Liver (tissue), 9 donors: ENCODE results near the gene ZNF618. TPM values are rescaled to one million over a fixed set of nuclear protein-coding genes. Genes with fewer than 3 reads are reported as not detected.

Experiments used
- DNase-seq: peaks from one replicate; pipeline ENCODE4 v3.0.0-alpha.2; 2017; ENCODE audit warnings: low spot score
- H3K27ac ChIP-seq, 2 donors: one replicate each; pipeline ENCODE4 v1.7.0; 2013; ENCODE audit warnings: inconsistent platforms in 2 of 2, low read length in 2 of 2, control low read depth in 1 of 2, low read depth in 1 of 2, mild to moderate bottlenecking in 1 of 2
- H3K27me3 ChIP-seq, 4 donors: one replicate each; pipeline versions ENCODE4 v1.6.1 to v1.7.0; 2013; ENCODE audit warnings: low read length in 3 of 4, inconsistent platforms in 1 of 4, mild to moderate bottlenecking in 1 of 4, moderate library complexity in 1 of 4; ENCODE audit not compliant: control insufficient read depth in 4 of 4, insufficient read depth in 4 of 4
- H3K36me3 ChIP-seq, 4 donors: one replicate each; pipeline versions ENCODE4 v1.6.1 to v1.7.0; 2013; ENCODE audit warnings: low read length in 3 of 4, mild to moderate bottlenecking in 3 of 4, low read depth in 1 of 4, moderate library complexity in 1 of 4; ENCODE audit not compliant: control insufficient read depth in 4 of 4, insufficient read depth in 3 of 4
- H3K4me1 ChIP-seq, 4 donors: one replicate each; pipeline versions ENCODE4 v1.6.1 to v1.7.0; 2013; ENCODE audit warnings: low read length in 3 of 4, mild to moderate bottlenecking in 3 of 4, moderate library complexity in 1 of 4; ENCODE audit not compliant: control insufficient read depth in 4 of 4, insufficient read depth in 4 of 4
- H3K4me3 ChIP-seq, 3 donors: one replicate each; pipeline versions ENCODE4 v1.6.1 to v1.7.0; 2013; ENCODE audit warnings: low read length in 3 of 3, control low read depth in 1 of 3, low read depth in 1 of 3, mild to moderate bottlenecking in 1 of 3
- H3K9ac ChIP-seq, 2 donors: one replicate each; pipeline ENCODE4 v1.7.0; 2013; ENCODE audit warnings: low read length in 2 of 2, mild to moderate bottlenecking in 2 of 2, moderate library complexity in 2 of 2, control low read depth in 1 of 2, low read depth in 1 of 2
- H3K9me3 ChIP-seq, 4 donors: one replicate each; pipeline versions ENCODE4 v1.6.1 to v1.7.0; 2013; ENCODE audit warnings: low read length in 3 of 4; ENCODE audit not compliant: control insufficient read depth in 4 of 4
- CTCF ChIP-seq: fragments of 150-350 bp; IDR thresholded peaks from 2 replicates; pipeline ENCODE4 v1.5.1; 2017; ENCODE audit warnings: improper control_type of control experiment, low read depth, low read length; ENCODE audit not compliant: missing input control
- EGR1 ChIP-seq, 2 donors: IDR thresholded peaks; 2 replicates each; pipeline ENCODE4 v1.6.1; 2016 to 2018; ENCODE audit warnings: antibody characterized with exemption in 2 of 2, low read depth in 2 of 2
- FOXA1 ChIP-seq: IDR thresholded peaks from 2 replicates; pipeline ENCODE4 v1.6.1; 2016; ENCODE audit warnings: antibody characterized with exemption
- HNF4A ChIP-seq, 2 donors: conservative IDR thresholded peaks; 2 replicates each; pipeline ENCODE4 v1.6.1; 2016; ENCODE audit warnings: antibody characterized with exemption in 2 of 2, mild to moderate bottlenecking in 2 of 2
- JUND ChIP-seq, 2 donors: IDR thresholded peaks; 2 replicates each; pipeline ENCODE4 v1.6.1; 2016; ENCODE audit warnings: antibody characterized with exemption in 2 of 2
- NR2F2 ChIP-seq: IDR thresholded peaks from 2 replicates; pipeline ENCODE4 v1.6.1; 2016; ENCODE audit warnings: antibody characterized with exemption
- RAD21 ChIP-seq, 2 donors: IDR thresholded peaks; 2 replicates each; pipeline ENCODE4 v1.6.1; 2016; ENCODE audit warnings: antibody characterized with exemption in 2 of 2, mild to moderate bottlenecking in 2 of 2
- REST ChIP-seq: IDR thresholded peaks from 2 replicates; pipeline ENCODE4 v1.6.1; 2016; ENCODE audit warnings: antibody characterized with exemption, mild to moderate bottlenecking
- RXRA ChIP-seq, 2 donors: IDR thresholded peaks; 2 replicates each; pipeline ENCODE4 v1.6.1; 2017 to 2018; ENCODE audit warnings: antibody characterized with exemption in 2 of 2, mild to moderate bottlenecking in 1 of 2
- SP1 ChIP-seq: IDR thresholded peaks from 2 replicates; pipeline ENCODE4 v1.6.1; 2018; ENCODE audit warnings: antibody characterized with exemption, mild to moderate bottlenecking
- TAF1 ChIP-seq: conservative IDR thresholded peaks from 2 replicates; pipeline ENCODE4 v1.6.1; 2016; ENCODE audit warnings: antibody characterized with exemption, mild to moderate bottlenecking
- YY1 ChIP-seq: IDR thresholded peaks from 2 replicates; pipeline ENCODE4 v1.6.1; 2016; ENCODE audit warnings: antibody characterized with exemption, mild to moderate bottlenecking
- ZBTB33 ChIP-seq: IDR thresholded peaks from 2 replicates; pipeline ENCODE4 v1.6.1; 2016; ENCODE audit warnings: antibody characterized with exemption
- WGBS: extraction: QIAGEN DNeasy Blood & Tissue Kit; methylation state at CpG from one replicate; pipeline ENCODE4 v1.1.7; 2013; 5-methylcytosine and 5-hydroxymethylcytosine counted together
- polyA plus RNA-seq, 2 donors: library from polyadenylated mRNA; stranded (reverse) in 1 of 2; unstranded in 1 of 2; fragments of 200-250 nt in 1 of 2; fragments of >200 nt in 1 of 2; fragmentation: Nextera tagmentation in 1 of 2; extraction: Ambion mirVana in 1 of 2; gene quantifications; one replicate each; pipeline versions ENCODE4 v1.2.1 to v1.2.3, GENCODE V29; 2013 to 2015
- total RNA-seq, 2 donors: library from RNA; depleted of rRNA; stranded (reverse); fragments of >200 nt; gene quantifications; one replicate each; pipeline ENCODE4 v1.2.3, GENCODE V29; 2014
- donor health status: healthy.
- donor health status: healthy.
- donor health status: healthy.
- donor health status: healthy.
- donor health status: healthy.

Gene ZNF618
- total and polyA plus RNA-seq, 4 donors = 2.2 to 6.5 (median 3.7) TPM

GRCh38 chr9:113943112-113944009, 67.3 kb downstream of the ZNF618 start:
- Histone ChIP-seq H3K4me3 (no peak overlapping the region), H3K9me3 (no peaks in the 10 kb centered on the region), H3K27me3 (no peaks in the 10 kb centered on the region), H3K27ac (no peak overlapping the region), H3K36me3 (no peaks in the 10 kb centered on the region), H3K4me1 (no peaks in the 10 kb centered on the region), H3K9ac (no peak overlapping the region)
- TF ChIP-seq EGR1 (IDR thresholded peaks at IDR 0.05; ENCODE audit: low read depth in 2 of 2) = no peak
- TF ChIP-seq HNF4A (conservative IDR thresholded peaks at IDR 0.05) = peak in 1 of 2 donors; percentile 14
- no peak for DNase-seq
- 91% methylated on average over 13 of the region's 13 CpGs for WGBS

- Histone ChIP-seq H3K4me3 (no peak overlapping the region), H3K9me3 (no peaks in the 10 kb centered on the region), H3K27me3 (no peaks in the 10 kb centered on the region), H3K27ac (no peak overlapping the region), H3K9ac (no peak overlapping the region), H3K4me1 (peaks cover 0 to 6% (median 3%) of the 10 kb centered on the region in 4 donors), H3K36me3 (no peaks in the 10 kb centered on the region)
- DNase-seq = no peak
- 96% methylated on average over 8 of the region's 8 CpGs for WGBS
- no peak for TF ChIP-seq HNF4A (conservative IDR thresholded peaks at IDR 0.05)
- TF ChIP-seq RXRA (IDR thresholded peaks at IDR 0.05) = no peak
- TF ChIP-seq SP1 = no peak
- no peak for TF ChIP-seq REST
- TF ChIP-seq NR2F2 = no peak
- TF ChIP-seq JUND (IDR thresholded peaks at IDR 0.05) = no peak
- no peak for TF ChIP-seq FOXA1
- TF ChIP-seq CTCF = no peak
- no peak for TF ChIP-seq RAD21 (IDR thresholded peaks at IDR 0.05)
- TF ChIP-seq YY1 = no peak
- TF ChIP-seq TAF1 = no peak
- TF ChIP-seq ZBTB33 = no peak
- TF ChIP-seq EGR1 (IDR thresholded peaks at IDR 0.05; ENCODE audit: low read depth in 2 of 2) = no peak
Observed at GRCh38 chr9:113945784-113946183, 69.7 kb downstream of the ZNF618 start.
